HG03457 (cell line): ENCODE data around the gene ELAVL3.
"Not testable (repeated sequence)": the region's sequence is repeated elsewhere in the genome, so short reads cannot be mapped to it uniquely, and the experiment has no call there.

Experiments
- ATAC-seq: cut with Tn5 transposase; IDR thresholded peaks from one replicate; pipeline ENCODE4 v1.9.1; 2021; ENCODE audit warnings: moderate number of reproducible peaks; ENCODE audit not compliant: unreplicated experiment

Gene ELAVL3

DNA sequence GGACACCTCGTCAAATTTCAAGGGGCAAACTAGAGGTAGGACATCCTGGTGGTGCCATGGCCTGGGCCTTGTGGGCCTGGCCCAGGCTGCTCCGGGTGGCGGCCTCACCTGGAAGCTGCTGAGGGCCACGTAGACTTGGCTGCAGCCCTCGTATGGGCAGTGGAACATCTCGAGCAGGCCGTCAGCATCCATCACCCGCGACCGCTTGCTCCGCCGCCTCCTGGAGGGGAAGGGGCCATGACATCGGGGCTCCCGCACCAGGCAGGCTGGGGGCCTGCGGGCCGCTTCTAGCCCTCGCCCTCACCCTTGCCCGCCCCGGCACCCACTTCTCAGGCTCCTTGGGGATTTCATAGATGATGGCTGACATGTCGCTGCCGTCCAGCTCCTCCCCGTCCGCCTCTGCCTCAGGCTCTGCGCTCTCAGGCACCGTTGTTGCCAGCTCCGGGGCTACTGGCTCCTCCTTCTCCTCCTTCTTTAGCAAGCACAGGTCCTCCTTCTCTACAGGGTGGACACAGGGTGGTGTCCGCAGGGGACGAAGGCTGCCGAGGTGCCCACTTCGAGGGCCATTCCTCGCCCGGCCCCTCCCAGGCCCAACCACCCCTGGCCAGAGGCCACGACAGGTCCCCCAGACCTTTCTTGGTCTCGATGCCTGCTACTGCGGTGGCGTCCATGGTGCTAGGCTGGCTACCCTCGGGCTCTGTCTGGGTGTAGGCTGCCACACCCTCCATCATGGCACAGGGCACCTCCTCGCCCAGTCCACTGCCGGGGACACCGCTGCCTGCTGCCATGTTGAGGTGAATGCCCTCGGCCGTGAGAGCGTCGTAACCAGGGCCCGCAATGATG is 6.0 kb upstream of the ELAVL3 start:
- no peak for ATAC-seq

DNA sequence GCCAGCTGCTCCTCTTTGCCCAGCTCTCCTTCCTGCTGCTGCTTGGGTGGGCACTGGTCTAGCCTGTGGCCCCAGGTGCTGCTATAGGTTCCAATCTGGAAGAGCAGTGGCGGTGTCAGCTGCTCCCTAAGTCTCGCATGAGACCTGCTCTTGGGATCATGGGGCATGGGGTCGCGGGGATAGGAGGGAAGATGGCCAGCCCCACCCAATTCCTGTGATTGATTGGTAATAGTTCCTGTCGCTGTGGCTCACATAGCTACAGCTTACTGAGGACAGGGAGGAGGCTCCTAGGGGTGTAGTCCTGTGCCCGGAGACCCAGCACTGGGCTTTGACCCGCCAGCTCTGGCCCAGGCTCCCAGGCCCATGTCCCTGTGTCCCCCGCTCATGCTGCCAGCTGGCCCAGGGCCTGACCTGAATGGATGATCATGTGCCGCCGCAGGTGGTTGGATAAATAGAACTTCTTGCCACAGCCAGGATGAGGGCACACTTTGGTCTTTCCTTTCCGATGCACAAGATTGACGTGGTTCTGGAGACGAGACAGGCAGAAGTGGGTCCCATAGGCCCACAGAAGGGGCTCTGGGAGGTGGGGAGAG is 4.5 kb upstream of the ELAVL3 start:
- ATAC-seq, result no peak

DNA sequence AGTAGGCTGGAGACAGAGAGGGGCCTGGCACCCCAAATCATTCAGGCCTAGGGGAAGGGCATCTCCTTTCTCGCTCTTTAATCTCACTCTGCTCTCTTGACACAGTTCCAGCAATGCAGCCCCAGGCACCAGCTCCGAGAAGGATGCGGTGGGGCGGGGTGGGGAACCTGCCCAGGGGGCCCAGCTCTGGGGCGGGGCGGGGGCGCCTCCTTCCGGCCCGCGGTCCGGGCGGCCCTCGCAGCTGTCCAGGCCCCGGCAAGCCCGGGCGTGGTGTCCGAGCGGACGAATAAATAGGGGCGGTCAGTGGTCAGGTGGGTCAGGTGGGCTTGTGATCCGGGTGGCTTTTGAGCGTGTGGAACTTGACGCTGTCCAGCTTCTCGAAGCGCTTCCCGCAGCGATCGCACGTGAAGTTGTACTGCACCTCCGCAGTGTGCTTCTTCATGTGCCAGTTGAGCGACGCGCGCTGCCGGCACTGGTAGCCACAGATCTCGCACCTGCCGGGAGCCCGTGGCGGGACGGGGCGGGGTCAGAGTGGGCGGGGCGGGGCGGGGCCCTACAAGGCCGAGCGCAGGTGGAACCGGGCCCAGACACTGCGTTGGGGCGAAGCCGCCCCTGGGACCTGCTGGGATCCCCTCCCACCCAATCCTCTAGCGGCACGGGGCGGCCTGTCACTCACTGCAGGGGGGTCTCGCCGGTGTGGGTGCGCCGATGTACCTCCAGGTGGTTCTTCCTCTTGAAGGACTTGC is 2.7 kb upstream of the ELAVL3 start:
- no peak for ATAC-seq

DNA sequence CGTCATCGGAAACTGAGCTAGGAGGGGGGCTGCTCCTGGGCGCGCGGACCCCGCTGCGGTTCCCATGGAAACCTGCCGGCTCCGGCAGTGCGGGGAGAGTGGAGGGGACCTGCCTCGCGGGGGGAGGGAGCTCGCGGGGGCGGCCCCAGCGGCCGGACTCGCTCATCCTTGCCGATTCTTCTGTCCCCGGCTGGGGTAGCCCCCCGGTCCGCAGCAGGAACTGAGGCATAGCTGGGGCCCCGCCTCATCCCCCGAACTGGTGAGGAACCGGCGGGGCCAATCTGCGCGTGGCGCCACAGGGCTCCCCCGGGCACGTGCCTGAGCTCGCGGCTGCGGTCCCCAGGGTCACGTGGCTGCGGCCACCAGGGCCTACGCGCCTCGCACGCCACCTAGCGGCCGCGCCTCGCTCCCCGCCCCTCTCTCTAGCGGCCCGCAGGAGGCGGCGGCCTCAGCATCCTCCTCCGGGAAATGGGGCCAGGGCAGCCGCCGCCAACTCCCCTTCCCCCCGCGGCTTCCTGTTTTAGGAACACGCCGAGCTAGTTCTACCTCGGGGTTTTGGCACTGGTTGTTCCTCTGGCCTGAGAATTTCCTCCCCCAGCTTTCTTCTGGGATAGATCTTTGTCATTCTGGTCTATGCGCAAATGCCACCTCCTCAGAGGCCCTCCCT is 1.7 kb upstream of the ELAVL3 start:
- peak; percentile 49 for ATAC-seq

DNA sequence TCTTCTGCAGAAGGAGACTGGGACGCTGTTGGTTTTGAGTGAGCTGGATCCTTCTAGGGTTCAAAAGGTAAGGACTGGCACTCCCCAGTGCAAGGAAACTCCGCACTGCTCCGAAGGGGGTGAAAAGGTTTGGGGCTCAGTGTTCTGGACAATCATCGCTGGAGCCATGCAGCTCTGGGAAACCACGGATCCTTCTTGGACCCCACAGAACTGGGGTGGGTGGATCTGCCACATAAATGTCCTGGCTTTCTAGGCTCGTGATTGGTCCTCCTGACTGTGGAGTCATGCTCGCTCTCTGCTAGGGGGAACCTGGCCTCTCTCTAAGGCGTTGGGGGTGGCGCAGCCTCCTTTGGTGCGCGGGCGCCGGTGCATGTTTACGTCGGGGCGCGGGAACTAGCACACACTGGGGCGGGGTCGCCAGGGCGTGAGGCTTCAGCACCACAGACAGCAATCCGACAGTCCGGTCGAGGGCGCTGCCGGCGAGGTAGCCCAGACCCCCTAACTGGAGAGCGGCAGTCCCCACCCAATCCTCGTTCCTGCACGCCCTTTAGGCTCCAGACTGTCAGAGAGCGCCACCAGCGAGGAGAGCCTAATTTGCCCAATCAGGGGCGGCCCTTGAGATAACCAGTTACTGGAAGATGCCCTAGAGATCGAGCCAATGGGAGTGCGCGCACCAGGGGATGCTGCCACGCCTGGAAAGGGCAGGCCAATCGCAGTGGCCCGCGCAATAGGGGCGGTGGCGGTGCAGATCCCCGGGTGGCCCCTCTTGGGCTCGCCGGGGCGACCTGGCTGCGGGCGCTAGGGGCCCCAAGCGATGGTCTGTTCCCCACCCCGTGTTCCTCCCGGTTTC is 913 bp upstream of the ELAVL3 start:
- ATAC-seq, result no peak

DNA sequence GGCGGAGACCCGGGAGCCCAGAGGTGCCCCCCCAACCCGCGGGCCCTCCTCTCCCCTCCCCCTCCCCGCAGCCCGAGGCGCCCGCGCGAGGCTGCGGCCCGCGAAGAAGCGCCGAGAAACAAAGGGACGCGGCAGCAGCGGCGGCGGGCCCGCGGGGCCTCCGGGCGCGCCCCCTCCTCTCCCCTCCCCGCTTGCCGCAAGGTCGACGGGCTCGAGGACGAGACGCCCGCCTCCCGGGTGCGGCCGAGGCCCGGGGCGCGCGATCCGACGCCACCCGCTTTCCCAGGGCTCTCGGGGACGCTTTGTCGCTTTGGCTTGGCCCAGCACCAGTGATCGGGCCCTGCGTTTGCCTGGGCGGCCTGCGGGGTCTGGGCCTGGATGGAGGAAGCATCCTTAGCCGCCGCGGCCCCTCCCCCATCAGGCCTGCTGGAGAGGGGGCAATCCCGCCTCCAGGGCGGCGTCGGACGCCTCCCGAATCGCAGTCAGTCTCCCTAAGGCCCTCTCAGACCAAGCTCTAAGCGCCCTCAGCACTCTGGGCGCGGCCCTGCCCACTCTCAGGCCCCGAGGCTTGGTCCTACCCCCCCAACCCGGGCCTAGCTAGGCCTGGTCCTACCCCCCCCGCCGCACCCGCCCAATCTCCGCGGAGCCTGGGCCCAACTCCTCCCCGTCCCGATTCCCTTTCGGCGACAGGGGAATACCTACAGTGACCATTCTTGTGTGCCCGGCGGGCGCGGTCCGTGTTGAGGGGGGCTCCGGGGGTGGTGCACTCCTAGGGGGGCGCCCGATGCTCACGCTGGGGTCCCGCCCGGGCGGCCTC is 740 bp downstream of the ELAVL3 start:
- ATAC-seq, result no peak

DNA sequence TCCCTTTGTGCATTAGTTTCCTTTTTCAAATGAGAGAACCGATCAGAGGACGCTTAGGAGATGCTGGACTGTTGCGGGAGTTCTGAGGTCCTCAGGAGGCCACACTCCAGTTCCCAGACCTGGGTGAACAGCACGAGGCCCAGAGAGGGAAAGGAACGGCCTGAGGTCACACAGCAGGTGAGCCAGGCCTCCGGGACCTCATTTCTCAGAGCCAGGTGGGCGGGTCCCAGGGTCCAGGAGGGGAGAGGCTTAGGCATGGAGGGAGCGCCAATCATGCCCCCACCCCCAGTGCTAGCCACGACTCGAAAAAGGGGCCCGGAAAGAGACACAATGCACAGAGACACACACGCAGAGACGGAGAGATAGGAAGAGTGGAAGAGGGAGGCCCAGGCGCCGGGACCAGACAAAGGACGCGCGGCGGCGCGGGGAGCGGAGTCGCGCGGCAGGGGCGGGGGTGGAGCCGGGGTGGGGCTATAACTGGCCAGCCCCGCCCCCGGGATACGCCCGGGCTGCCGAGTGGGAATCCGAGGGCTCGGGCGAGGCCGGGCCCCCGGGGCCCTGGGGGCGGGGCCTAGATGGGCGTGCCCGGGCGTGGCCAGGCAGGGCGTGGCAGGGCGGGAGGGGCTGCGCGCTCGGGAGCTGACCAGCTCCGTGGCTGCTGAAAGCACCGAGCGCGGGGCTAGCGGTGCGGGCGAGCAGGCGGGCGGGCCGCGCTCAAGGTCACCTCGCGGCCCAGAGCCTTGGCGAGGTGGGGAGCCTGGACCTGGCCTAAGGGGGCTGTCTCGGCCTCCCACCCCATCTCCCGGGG is 1.6 kb downstream of the ELAVL3 start:
- no peak for ATAC-seq

DNA sequence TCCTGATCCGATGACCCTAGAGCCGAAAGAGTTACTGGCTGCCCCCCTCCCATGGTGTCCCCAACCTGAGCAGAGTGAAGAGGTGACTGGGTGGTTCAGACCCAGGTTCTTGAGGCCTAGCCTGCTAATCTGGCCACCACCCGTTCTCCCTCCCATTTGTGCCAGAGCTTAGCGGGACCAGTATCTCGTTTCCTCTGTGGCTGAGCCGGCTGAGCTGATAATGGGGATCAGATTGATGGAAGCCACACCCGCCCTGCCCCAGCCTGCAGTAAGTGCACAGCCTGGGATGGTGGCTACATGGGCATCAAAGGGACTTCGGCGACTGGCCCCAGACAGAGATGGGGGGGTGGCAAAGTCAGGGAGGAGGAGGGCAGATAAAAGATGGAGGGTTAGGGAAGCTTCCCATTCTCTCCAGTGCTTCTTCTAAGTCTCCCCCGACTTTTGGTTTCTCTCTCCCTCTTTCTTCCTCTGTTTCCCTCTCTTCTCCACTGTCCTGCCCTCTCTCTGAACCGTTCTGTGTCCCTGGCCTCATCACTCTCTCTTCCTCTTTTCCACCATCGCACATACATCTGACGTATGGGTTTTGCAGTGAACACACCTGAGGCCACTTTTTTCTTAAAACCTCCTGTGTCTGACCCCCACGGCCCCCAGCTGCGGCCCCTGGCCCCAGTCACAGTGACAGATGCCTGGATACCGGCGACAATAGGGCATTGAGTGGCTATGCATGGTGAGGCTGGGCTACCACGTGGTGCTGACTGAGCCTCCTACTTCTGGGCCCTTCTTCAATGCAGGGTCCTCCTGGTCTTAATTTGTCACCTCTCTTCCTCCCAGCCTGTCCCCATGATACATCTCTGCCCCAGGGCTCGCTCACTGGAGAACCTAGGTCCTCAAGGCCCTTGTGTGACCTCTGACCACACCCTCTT is 2.4 kb downstream of the ELAVL3 start:
- no peak for ATAC-seq

DNA sequence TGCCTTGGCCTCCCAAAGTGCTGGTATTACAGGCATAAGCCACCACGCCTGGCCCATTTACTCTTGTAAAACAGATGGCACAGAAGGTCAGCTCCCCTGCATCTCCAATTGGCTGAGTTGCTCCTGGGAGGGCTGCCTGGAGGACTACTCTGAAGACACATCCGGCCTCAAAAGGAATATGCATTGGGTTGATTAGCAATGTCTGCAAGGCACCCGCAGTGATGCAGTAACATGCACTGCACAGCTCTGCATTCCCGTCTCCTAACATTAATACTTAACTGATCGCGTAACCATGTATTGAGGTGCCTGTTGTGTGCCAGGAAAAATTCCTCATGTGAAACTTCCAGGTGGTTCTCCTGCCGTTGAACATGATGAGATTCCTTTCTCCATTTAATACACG is 5.0 kb downstream of the ELAVL3 start:
- ATAC-seq, result no peak

DNA sequence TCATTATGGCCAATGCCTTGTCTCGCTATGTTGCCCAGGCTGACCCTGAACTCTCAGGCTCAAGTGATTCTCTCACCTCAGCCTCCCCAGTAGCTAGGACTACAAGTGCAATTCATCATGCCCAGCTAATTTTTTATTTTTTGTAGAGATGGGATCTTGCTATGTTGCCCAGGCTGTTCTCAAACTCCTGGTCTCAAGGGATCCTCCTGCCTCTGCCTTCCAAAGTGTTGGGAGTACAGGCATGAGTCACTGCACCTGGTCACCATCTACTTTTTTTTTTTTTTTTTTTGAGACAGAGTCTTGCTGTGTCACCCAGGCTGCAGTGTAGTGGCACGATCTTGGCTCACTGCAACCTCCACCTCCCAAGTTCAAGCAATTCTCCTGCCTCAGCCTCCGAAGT is 5.5 kb downstream of the ELAVL3 start:
- ATAC-seq, result not testable (repeated sequence)

DNA sequence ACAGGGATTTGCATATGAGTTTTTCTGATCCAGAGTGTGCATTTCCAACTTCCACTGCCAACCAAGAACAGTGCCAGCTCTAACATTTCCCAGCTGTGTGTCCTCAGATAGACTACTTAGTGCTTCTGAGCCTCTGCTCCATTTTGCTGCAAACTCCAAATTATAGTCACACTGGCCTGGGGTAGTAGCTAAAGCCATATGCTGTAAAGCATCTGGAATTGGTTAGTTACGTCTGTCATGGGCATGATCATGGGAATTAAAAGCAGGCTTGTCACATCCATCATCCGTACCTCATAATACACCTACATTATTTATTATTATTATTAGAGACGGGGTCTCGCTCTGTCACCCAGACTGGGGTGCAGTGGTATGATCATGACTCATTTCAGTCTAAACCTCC is 7.1 kb downstream of the ELAVL3 start:
- no peak for ATAC-seq

DNA sequence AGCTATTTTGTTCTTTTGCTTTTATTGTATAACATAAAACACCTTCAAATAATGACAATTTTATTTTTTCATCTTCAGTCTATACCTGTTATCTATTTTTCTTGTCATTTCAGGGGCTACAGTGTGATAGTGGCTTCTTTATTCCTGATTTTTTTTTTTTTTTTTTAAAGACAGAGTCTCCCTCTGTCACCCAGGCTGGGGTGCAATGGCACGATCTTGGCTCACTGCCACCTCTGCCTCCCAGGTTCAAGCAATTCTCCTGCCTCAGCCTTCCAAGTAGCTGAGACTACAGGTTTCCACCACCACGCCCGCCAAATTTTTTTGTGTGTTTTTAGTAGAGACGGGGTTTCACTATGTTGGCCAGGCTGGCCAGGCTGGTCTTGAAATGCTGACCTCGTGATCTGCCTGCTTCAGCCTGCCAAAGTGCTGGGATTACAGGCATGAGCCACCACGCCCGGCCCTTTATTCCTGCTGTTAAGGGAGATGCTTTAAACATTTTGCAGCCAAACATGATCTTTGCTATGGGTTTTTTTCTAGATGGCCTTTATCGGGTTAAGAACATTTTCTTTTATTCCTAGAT is 12.5 kb downstream of the ELAVL3 start:
- ATAC-seq, result not testable (repeated sequence)

DNA sequence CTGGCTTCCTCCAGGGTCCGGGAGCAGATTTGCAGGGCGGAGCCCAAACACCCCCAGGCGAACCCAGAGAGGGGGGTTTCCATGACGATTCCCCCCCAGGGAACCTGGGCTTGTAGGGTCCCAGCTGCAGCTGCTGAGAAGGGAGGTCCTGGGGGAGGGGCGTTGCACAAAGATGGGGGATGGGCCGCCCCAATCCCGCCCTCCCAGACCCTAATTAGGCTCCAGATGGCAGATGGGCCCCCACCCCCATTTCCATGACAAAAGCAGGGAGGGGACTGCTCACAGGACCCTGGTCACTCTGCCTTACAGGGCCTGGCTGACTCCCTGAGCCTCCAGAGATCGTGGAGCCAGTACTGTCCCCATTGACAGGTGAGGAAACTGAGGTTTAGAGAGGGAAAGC is 15.2 kb downstream of the ELAVL3 start:
- no peak for ATAC-seq

DNA sequence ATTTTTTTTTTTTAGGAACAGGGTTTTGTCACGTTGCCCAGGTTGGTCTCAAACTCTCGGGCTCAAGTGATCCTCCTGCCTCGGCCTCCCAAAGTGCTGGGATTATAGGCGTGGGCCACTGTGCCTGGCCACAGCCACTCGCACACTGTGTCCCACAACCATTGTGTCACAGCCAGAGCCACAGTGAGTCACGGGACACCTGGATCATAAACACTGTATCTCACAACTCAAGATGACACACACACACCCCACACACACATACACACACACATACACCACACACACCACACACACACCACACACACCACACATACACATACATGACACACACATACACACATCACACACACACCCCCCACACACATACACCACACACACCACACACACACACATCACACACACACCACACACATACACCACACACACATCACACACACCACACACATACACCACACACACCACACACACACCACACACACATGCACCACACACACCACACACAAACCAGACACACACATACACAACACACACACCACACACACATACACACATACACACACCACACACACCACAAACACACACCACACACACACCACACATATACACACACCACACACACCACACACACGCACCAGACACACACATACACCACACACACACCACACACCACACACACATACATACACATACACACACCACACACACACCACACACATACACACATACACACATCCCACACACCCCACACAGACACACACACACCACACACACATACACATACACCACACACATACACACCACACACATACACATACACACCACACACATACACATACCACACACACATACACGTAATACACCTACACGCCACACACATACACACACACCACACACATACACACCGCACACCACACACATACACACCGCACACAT is 16.2 kb downstream of the ELAVL3 start:
- ATAC-seq, result no peak

DNA sequence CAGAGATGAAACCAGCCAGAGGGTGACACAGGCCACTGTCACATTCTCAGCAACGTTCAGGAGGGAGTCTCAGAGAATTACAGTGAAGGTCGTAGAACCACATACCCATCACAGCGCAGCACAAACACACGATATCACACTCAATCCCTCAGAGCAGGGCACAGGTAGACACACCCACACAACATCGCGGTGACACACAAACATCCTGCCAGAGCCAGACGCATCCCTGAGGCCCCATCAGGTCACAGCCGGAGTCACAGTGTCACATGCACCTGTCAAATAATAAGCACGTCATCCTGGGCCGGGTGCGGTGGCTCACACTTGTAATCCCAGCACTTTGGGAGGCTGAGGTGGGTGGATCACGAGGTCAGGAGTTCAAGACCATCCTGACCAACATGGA is 17.5 kb downstream of the ELAVL3 start:
- no peak for ATAC-seq

DNA sequence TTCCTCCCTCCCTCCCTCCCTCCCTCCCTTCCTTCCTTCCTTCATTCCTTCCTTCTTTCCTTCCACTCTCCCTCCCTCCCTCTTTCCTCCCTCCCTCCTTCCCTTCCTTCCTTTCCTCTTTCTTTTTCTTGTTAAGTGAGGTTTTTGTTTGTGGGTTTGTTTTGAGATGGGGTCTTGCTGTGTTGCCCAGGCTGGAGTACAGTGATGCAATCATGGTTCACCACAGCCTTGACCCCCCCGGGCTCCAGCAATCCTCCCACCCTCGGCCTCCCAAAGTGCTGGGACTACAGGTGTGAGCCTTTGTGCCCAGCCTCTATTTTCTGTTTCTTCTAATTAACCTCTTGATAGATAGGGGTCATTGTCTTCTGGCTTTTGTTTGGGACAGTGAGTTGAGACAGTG is 19.4 kb downstream of the ELAVL3 start:
- no peak for ATAC-seq
